Measurements from ENCODE around the gene GOLT1A.

- TF ChIP-seq POLR2A (IDR thresholded peaks at IDR 0.05) = no peak
- TF ChIP-seq, protein P1, sequence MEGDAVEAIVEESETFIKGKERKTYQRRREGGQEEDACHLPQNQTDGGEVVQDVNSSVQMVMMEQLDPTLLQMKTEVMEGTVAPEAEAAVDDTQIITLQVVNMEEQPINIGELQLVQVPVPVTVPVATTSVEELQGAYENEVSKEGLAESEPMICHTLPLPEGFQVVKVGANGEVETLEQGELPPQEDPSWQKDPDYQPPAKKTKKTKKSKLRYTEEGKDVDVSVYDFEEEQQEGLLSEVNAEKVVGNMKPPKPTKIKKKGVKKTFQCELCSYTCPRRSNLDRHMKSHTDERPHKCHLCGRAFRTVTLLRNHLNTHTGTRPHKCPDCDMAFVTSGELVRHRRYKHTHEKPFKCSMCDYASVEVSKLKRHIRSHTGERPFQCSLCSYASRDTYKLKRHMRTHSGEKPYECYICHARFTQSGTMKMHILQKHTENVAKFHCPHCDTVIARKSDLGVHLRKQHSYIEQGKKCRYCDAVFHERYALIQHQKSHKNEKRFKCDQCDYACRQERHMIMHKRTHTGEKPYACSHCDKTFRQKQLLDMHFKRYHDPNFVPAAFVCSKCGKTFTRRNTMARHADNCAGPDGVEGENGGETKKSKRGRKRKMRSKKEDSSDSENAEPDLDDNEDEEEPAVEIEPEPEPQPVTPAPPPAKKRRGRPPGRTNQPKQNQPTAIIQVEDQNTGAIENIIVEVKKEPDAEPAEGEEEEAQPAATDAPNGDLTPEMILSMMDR (IDR thresholded peaks at IDR 0.05) = no peak
Measured at GRCh38 chr1:204206121-204206520, 7.7 kb downstream of the GOLT1A start.

Measured in esophagus squamous epithelium (tissue), 4 donors.